Neuronal stem cell (in vitro differentiated cells): ENCODE data around the gene INTU.

Experiments
- DNase-seq: peaks from one replicate; pipeline ENCODE4 v3.0.0-alpha.2; 2013; ENCODE audit warnings: low spot score
- H2AFZ ChIP-seq: one replicate; pipeline ENCODE4 v1.6.1; 2013; ENCODE audit warnings: mild to moderate bottlenecking, low read length, inconsistent platforms
- H2AK5ac ChIP-seq: 2 replicates; pipeline ENCODE4 v1.6.1; 2013; ENCODE audit warnings: low read depth, mild to moderate bottlenecking, inconsistent platforms, low read length, moderate library complexity, mixed read lengths
- H2BK120ac ChIP-seq: 2 replicates; pipeline ENCODE4 v1.6.1; 2013; ENCODE audit warnings: low read depth, mild to moderate bottlenecking, inconsistent platforms, low read length, moderate library complexity, mixed read lengths
- H2BK12ac ChIP-seq: one replicate; pipeline ENCODE4 v1.6.1; 2013; ENCODE audit warnings: low read length, inconsistent platforms
- H2BK15ac ChIP-seq: 2 replicates; pipeline ENCODE4 v1.6.1; 2013; ENCODE audit warnings: mild to moderate bottlenecking, low read length, inconsistent platforms, mixed read lengths
- H2BK5ac ChIP-seq: one replicate; pipeline ENCODE4 v1.6.1; 2013; ENCODE audit warnings: inconsistent platforms, mild to moderate bottlenecking, low read length, moderate library complexity
- H3K14ac ChIP-seq: one replicate; pipeline ENCODE4 v1.6.1; 2013; ENCODE audit warnings: low read length, inconsistent platforms
- H3K18ac ChIP-seq: 2 replicates; pipeline ENCODE4 v1.6.1; 2013; ENCODE audit warnings: low read length, inconsistent platforms
- H3K23ac ChIP-seq: 2 replicates; pipeline ENCODE4 v1.6.1; 2013; ENCODE audit warnings: low read depth, mild to moderate bottlenecking, mixed read lengths, low read length, inconsistent platforms; ENCODE audit not compliant: poor library complexity
- H3K27ac ChIP-seq: replicated peaks from 3 replicates; pipeline ENCODE4 v1.5.1; 2013; ENCODE audit warnings: low read length, inconsistent platforms
- H3K27me3 ChIP-seq, 3 experiments: 2 replicates each; pipeline ENCODE4 v1.6.1; 2013; ENCODE audit warnings: low read length in 3 of 3, mild to moderate bottlenecking in 2 of 3, inconsistent platforms in 1 of 3, low read depth in 1 of 3, mixed read lengths in 1 of 3, moderate library complexity in 1 of 3; ENCODE audit not compliant: control insufficient read depth in 3 of 3, insufficient read depth in 3 of 3
- H3K36me3 ChIP-seq, 2 donors: replicated peaks in 1 of 2; 2 replicates each; pipeline ENCODE4 v1.6.1; 2013; ENCODE audit warnings: low read length in 2 of 2; ENCODE audit not compliant: control insufficient read depth in 2 of 2, insufficient read depth in 2 of 2
- H3K4ac ChIP-seq: 2 replicates; pipeline ENCODE4 v1.6.1; 2013; ENCODE audit warnings: inconsistent platforms, mild to moderate bottlenecking, low read length, moderate library complexity
- H3K4me1 ChIP-seq, 2 donors: 1 replicate in 1 of 2; 2 replicates in 1 of 2; pipeline ENCODE4 v1.6.1; 2013; ENCODE audit warnings: low read length in 2 of 2, low read depth in 1 of 2; ENCODE audit not compliant: control insufficient read depth in 2 of 2, insufficient read depth in 1 of 2
- H3K4me2 ChIP-seq: one replicate; pipeline ENCODE4 v1.6.1; 2013; ENCODE audit warnings: mild to moderate bottlenecking, low read length, inconsistent platforms; ENCODE audit not compliant: insufficient read depth, poor library complexity, severe bottlenecking
- H3K4me3 ChIP-seq, 2 donors: 2 replicates each; pipeline ENCODE4 v1.5.1; 2013; ENCODE audit warnings: low read length in 2 of 2, mild to moderate bottlenecking in 2 of 2, inconsistent platforms in 1 of 2, moderate library complexity in 1 of 2
- H3K79me1 ChIP-seq: one replicate; pipeline ENCODE4 v1.6.1; 2013; ENCODE audit warnings: low read depth, mild to moderate bottlenecking, inconsistent platforms, low read length, moderate library complexity
- H3K9ac ChIP-seq: one replicate; pipeline ENCODE4 v1.6.1; 2013; ENCODE audit warnings: mild to moderate bottlenecking, low read depth, low read length, inconsistent platforms; ENCODE audit not compliant: poor library complexity
- H3K9me3 ChIP-seq, 2 donors: replicated peaks in 1 of 2; 2 replicates each; pipeline versions ENCODE3 to v1.6.1; 2013; ENCODE audit warnings: low read length in 2 of 2, mild to moderate bottlenecking in 2 of 2, inconsistent platforms in 1 of 2, low read depth in 1 of 2, mixed read lengths in 1 of 2, moderate library complexity in 1 of 2; ENCODE audit not compliant: control insufficient read depth in 2 of 2, insufficient read depth in 1 of 2
- H4K8ac ChIP-seq: one replicate; pipeline ENCODE4 v1.6.1; 2013; ENCODE audit warnings: low read depth, mild to moderate bottlenecking, inconsistent platforms, low read length, moderate library complexity
- H4K91ac ChIP-seq: one replicate; pipeline ENCODE4 v1.6.1; 2013; ENCODE audit warnings: low read length, low read depth, mild to moderate bottlenecking, inconsistent platforms; ENCODE audit not compliant: poor library complexity
- WGBS, 2 donors: extraction: QIAGEN DNeasy Blood & Tissue Kit; methylation state at CpG; one replicate each; pipeline ENCODE4 v1.1.7; 2013; ENCODE audit warnings: missing lambda C conversion rate in 2 of 2, mixed read lengths in 1 of 2; ENCODE audit not compliant: insufficient read length in 2 of 2, insufficient replicate concordance in 1 of 2; ENCODE audit errors: extremely low coverage in 2 of 2; 5-methylcytosine and 5-hydroxymethylcytosine counted together

The INTU gene

DNA sequence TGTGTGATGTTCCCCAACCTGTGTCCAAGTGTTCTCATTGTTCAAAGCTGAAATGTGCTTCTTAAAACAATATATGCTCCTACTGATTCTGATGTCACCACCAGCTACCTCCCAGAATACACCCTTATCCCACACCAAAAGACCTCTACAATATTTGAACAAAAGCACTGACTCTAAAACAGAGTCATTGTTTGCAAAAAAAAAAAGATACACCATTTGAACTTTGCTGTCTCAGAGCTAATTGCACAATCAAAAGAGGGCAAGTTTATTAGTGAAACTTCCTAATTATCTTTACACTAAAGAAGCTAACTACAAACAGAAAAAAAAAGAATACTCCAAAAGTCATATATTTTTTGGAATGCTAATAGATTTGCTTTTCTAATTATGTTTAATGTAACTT, 34.1 kb upstream of the INTU start:
- no peak overlapping the region for H3K18ac ChIP-seq
- H2BK5ac ChIP-seq: no peak overlapping the region
- H3K4me1 ChIP-seq: no peaks in the 10 kb centered on the region
- no peaks in the 10 kb centered on the region for H3K36me3 ChIP-seq
- no peak overlapping the region for H4K8ac ChIP-seq
- no peak overlapping the region for H3K4me2 ChIP-seq
- H4K91ac ChIP-seq: no peak overlapping the region
- H3K27me3 ChIP-seq: no peaks in the 10 kb centered on the region
- no peak overlapping the region for H2AK5ac ChIP-seq
- no peak overlapping the region for H3K4ac ChIP-seq
- no peaks in the 10 kb centered on the region for H3K79me1 ChIP-seq
- H2BK15ac ChIP-seq: no peak overlapping the region
- no peak overlapping the region for H2AFZ ChIP-seq
- no peaks in the 10 kb centered on the region for H3K9me3 ChIP-seq
- H3K23ac ChIP-seq: no peak overlapping the region
- no peak overlapping the region for H2BK120ac ChIP-seq
- H2BK12ac ChIP-seq: no peak overlapping the region
- DNase-seq: no peak
- no peak overlapping the region for H3K4me3 ChIP-seq
- no peak overlapping the region for H3K14ac ChIP-seq
- no peak overlapping the region for H3K9ac ChIP-seq
- no peak overlapping the region for H3K27ac ChIP-seq

DNA sequence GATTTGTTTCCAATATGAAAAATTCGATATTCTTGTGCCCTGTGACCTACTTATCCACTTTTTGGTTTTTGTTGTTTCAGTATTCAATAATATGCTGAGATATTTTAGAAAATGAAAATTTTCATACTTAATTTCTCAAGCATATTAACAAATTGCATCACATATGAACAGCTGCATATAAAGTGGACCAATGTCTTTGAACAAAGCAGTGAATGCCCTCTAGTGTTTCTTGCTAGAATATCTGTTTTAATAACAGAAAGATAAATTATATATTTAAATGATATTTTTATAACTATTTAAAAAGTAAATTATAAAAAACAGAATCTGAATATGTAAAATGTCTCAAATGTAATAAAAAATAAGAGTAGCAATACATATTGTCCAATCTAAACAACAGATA, 31.7 kb upstream of the INTU start:
- H3K4me3 ChIP-seq: no peak overlapping the region
- H2BK12ac ChIP-seq: no peak overlapping the region
- H3K18ac ChIP-seq: no peak overlapping the region
- peaks cover 4 to 5% of the 10 kb centered on the region in 2 donors for H3K4me1 ChIP-seq
- no peak overlapping the region for H2AK5ac ChIP-seq
- no peak overlapping the region for H4K8ac ChIP-seq
- H3K9me3 ChIP-seq: no peaks in the 10 kb centered on the region
- no CpG with 5 or more reads among the region's 1 CpG for WGBS, 2 donors
- DNase-seq: no peak
- H2BK120ac ChIP-seq: no peak overlapping the region
- no peaks in the 10 kb centered on the region for H3K27me3 ChIP-seq
- H3K27ac ChIP-seq: no peak overlapping the region
- no peak overlapping the region for H2BK5ac ChIP-seq
- no peak overlapping the region for H2BK15ac ChIP-seq
- H3K4me2 ChIP-seq: no peak overlapping the region
- H2AFZ ChIP-seq: no peak overlapping the region
- no peak overlapping the region for H3K4ac ChIP-seq
- H3K36me3 ChIP-seq: no peaks in the 10 kb centered on the region
- H3K14ac ChIP-seq: no peak overlapping the region
- H4K91ac ChIP-seq: no peak overlapping the region
- no peaks in the 10 kb centered on the region for H3K79me1 ChIP-seq
- H3K23ac ChIP-seq: no peak overlapping the region
- no peak overlapping the region for H3K9ac ChIP-seq

DNA sequence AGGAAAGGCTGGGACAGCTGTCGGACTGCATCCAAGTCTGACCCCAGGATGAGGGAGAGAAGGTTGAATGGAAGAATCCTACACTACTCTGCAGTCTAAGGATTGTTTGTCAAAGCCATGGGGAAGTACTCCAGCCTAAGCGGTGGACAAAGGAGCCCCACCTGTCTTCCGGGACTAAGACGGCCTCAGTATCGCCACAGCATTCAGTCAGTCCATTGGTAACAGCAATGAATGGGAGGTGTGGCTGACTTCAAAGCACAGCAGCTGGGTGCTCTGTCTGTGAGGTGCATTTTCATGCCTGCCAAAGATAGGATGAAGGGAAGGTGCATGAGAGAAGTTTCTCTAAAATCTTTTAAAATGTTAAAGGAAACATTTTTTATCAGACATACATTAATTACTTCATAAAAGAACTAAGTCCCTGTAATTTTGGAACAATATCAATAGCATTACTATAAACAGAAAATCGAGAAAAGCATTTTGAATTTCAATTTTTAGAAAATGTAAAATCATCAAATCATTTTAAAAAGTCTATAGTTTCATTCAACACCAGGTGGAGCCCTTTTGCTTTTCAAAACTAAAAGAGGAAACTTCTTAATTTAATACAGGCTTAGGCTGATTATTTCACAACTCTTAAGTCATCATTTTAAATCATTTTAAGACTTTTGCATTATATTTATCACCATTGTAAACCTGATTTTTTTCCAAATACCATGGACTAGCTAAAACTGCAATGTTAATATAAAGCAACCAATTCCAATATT, 27.6 kb upstream of the INTU start:
- H3K23ac ChIP-seq: no peak overlapping the region
- H4K91ac ChIP-seq: no peak overlapping the region
- no peak overlapping the region for H3K27ac ChIP-seq
- whole genome bisulfite sequencing, 2 donors: no CpG with 5 or more reads among the region's 6 CpGs
- peaks cover 4 to 5% of the 10 kb centered on the region in 2 donors for H3K4me1 ChIP-seq
- H2BK12ac ChIP-seq: no peak overlapping the region
- H2AFZ ChIP-seq: peak overlapping the region; percentile 79
- no peaks in the 10 kb centered on the region for H3K9me3 ChIP-seq
- DNase-seq: peak; percentile 26
- H3K4me3 ChIP-seq: no peak overlapping the region
- H3K79me1 ChIP-seq: no peaks in the 10 kb centered on the region
- no peak overlapping the region for H2BK15ac ChIP-seq
- H2BK5ac ChIP-seq: no peak overlapping the region
- H3K14ac ChIP-seq: no peak overlapping the region
- H3K9ac ChIP-seq: no peak overlapping the region
- H3K27me3 ChIP-seq: no peaks in the 10 kb centered on the region
- H4K8ac ChIP-seq: no peak overlapping the region
- H3K36me3 ChIP-seq: no peaks in the 10 kb centered on the region
- H3K4ac ChIP-seq: no peak overlapping the region
- H2BK120ac ChIP-seq: no peak overlapping the region
- H3K4me2 ChIP-seq: no peak overlapping the region
- H3K18ac ChIP-seq: no peak overlapping the region
- no peak overlapping the region for H2AK5ac ChIP-seq

DNA sequence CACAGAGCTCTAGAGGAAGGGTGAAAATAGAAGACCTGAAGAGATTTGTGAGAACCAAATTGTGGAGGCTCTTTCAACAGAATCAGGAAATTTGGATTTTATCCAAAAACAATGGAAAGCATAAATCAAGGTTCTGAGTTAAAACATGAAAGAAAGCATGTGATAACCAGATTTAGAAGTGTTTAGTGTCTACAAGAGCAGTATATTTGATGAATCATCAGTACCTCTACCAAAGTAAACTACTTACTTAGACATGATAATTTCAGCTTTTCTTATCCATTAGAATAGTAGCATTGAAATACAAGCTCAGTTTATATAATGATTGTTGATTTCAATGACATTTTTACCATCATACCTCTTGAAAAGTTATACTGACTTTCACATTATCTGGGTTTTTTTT, 25.9 kb upstream of the INTU start:
- Histone ChIP-seq H2BK120ac (no peak overlapping the region), H2BK15ac (no peak overlapping the region), H3K4ac (no peak overlapping the region), H2BK12ac (no peak overlapping the region), H2AFZ (no peak overlapping the region), H2BK5ac (no peak overlapping the region), H3K4me1 (peaks cover 4 to 5% of the 10 kb centered on the region in 2 donors), H3K36me3 (no peaks in the 10 kb centered on the region), H3K4me2 (no peak overlapping the region), H3K9me3 (no peaks in the 10 kb centered on the region), H2AK5ac (no peak overlapping the region), H4K91ac (no peak overlapping the region), H3K9ac (no peak overlapping the region), H3K14ac (no peak overlapping the region), H3K27me3 (no peaks in the 10 kb centered on the region), H4K8ac (no peak overlapping the region), H3K4me3 (no peak overlapping the region), H3K23ac (no peak overlapping the region), H3K27ac (no peak overlapping the region), H3K79me1 (no peaks in the 10 kb centered on the region), H3K18ac (no peak overlapping the region)
- no peak for DNase-seq
